Smooth muscle cell (in vitro differentiated cells): Measurements from ENCODE around the gene CLEC16A. TPM values are rescaled to one million over a fixed set of nuclear protein-coding genes. Genes with fewer than 3 reads are reported as not detected.
"Not testable (repeated sequence)": the region's sequence is repeated elsewhere in the genome, so short reads cannot be mapped to it uniquely, and the experiment has no call there.

Experiments
- DNase-seq: peaks from one replicate; lab custom pipeline; 2025; ENCODE audit not compliant: unreplicated experiment; lab: John Stamatoyannopoulos, UW
- H2AFZ ChIP-seq: fragments of 200-600 bp; sonication (generic); 2 replicates; pipeline ENCODE4 v1.6.0; 2016; ENCODE audit warnings: antibody characterized with exemption, low read depth, mild to moderate bottlenecking
- H3F3A ChIP-seq: fragments of 200-600 bp; sonication (generic); 2 replicates; pipeline ENCODE4 v1.6.0; 2017; ENCODE audit warnings: antibody characterized with exemption, low read depth
- H3K27ac ChIP-seq: fragments of 200-600 bp; sonication (generic); 2 replicates; pipeline ENCODE4 v1.5.1; 2016; ENCODE audit warnings: low read depth, mild to moderate bottlenecking
- H3K27me3 ChIP-seq: fragments of 200-600 bp; sonication (generic); 2 replicates; pipeline ENCODE4 v1.6.1; 2016; ENCODE audit warnings: low read depth, mild to moderate bottlenecking
- H3K36me3 ChIP-seq: fragments of 200-600 bp; sonication (generic); 2 replicates; pipeline ENCODE4 v1.5.1; 2016; ENCODE audit warnings: low read depth
- H3K4me1 ChIP-seq: fragments of 200-600 bp; sonication (generic); 2 replicates; pipeline ENCODE4 v1.5.1; 2016; ENCODE audit warnings: low read depth
- H3K4me2 ChIP-seq: fragments of 200-600 bp; sonication (generic); 2 replicates; pipeline ENCODE4 v1.6.0; 2016; ENCODE audit warnings: mild to moderate bottlenecking
- H3K4me3 ChIP-seq: fragments of 200-600 bp; sonication (generic); 2 replicates; pipeline ENCODE4 v1.5.1; 2016; ENCODE audit warnings: mild to moderate bottlenecking
- H3K79me2 ChIP-seq: fragments of 200-600 bp; sonication (generic); 2 replicates; pipeline ENCODE4 v1.6.0; 2016; ENCODE audit warnings: low read depth, mild to moderate bottlenecking
- H3K9ac ChIP-seq: fragments of 200-600 bp; sonication (generic); 2 replicates; pipeline ENCODE4 v1.6.0; 2016; ENCODE audit warnings: low read depth
- H3K9me3 ChIP-seq: fragments of 200-600 bp; sonication (generic); replicated peaks from 2 replicates; pipeline ENCODE4 v1.5.1; 2016; ENCODE audit warnings: low read depth
- H4K20me1 ChIP-seq: fragments of 200-600 bp; sonication (generic); 2 replicates; pipeline ENCODE4 v1.6.0; 2016; ENCODE audit warnings: low read depth
- WGBS: methylation state at CpG from one replicate; pipeline ENCODE4 v1.1.7; 2016; ENCODE audit warnings: low lambda C conversion rate; 5-methylcytosine and 5-hydroxymethylcytosine counted together
- polyA plus RNA-seq: library from polyadenylated mRNA; unstranded; fragments of >200 nt; fragmentation: Nextera tagmentation; extraction: Ambion mirVana; gene quantifications from 2 replicates; pipeline ENCODE4 v1.2.1, GENCODE V29; 2016
- total RNA-seq: library from RNA; depleted of rRNA; stranded (reverse); fragments of >200 nt; gene quantifications from 2 replicates; pipeline ENCODE4 v1.2.3, GENCODE V29; 2014
- TF ChIP-seq, protein P1 (sequence below): fragments of 200-600 bp; sonication (generic); IDR thresholded peaks from 2 replicates; pipeline ENCODE4 v1.5.1; 2017; ENCODE audit warnings: borderline replicate concordance, mild to moderate bottlenecking, antibody characterized with exemption; ENCODE audit not compliant: insufficient read depth, poor library complexity, severe bottlenecking

The CLEC16A gene
- total and polyA plus RNA-seq, 2 experiments from 2014 or later, result 12.6 to 16.2 TPM

DNA sequence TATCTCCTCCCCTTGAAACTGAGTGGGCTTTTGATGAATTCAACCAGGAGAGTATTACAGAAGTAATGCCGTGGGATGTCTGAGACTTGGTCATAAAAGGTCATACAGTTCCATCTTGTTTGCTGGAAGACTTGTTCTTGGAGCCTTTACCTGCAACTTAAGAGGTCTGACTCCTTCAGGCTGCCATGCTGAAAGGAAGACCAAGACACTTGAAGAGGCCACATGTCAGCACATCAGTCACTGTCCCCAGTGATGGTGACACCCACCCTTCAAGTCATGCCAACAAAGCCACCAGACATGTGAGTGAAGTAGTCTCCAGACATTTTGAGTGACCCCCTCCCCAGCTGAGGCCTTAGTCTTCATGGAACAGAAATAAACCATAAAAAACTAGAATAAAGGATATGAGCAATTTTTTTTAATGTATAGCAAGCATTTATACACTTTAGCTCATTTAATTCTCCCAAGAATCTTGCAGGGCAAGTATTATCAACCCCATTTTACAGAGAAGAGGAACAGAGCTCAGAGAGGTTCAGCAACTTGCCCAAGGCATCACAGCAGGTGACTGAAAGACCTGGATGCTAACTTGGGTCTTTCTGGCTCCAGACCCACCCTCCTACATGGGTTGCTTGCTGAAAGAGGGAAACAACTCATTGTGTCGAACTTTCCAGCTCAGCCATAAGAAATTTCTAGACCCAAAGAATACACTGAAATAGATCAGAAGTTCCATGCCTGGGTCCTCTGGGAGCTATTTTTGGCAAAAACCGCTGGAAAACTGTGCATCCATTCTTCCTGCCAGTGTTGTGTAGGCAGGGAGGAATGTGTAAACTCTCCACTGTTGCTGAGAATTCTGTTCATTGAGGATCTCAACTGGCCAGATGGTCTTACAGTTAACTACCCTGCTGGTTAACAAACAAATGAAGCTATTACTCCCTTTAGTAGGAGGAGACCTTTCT lies 273.6 kb downstream of the CLEC16A start:
- no peak overlapping the region for H3K27ac ChIP-seq
- no peak for DNase-seq
- H3K9ac ChIP-seq, result no peak overlapping the region
- no peaks in the 10 kb centered on the region for H4K20me1 ChIP-seq
- no peaks in the 10 kb centered on the region for H3F3A ChIP-seq
- H3K4me2 ChIP-seq, result no peak overlapping the region
- H3K79me2 ChIP-seq, result no peaks in the 10 kb centered on the region
- no peak overlapping the region for H2AFZ ChIP-seq
- WGBS, result 88% methylated on average over 3 of the region's 3 CpGs
- H3K4me3 ChIP-seq, result no peak overlapping the region
- peaks cover 3% of the 10 kb centered on the region for H3K9me3 ChIP-seq
- H3K36me3 ChIP-seq, result no peaks in the 10 kb centered on the region
- no peaks in the 10 kb centered on the region for H3K27me3 ChIP-seq
- TF ChIP-seq, protein P1, sequence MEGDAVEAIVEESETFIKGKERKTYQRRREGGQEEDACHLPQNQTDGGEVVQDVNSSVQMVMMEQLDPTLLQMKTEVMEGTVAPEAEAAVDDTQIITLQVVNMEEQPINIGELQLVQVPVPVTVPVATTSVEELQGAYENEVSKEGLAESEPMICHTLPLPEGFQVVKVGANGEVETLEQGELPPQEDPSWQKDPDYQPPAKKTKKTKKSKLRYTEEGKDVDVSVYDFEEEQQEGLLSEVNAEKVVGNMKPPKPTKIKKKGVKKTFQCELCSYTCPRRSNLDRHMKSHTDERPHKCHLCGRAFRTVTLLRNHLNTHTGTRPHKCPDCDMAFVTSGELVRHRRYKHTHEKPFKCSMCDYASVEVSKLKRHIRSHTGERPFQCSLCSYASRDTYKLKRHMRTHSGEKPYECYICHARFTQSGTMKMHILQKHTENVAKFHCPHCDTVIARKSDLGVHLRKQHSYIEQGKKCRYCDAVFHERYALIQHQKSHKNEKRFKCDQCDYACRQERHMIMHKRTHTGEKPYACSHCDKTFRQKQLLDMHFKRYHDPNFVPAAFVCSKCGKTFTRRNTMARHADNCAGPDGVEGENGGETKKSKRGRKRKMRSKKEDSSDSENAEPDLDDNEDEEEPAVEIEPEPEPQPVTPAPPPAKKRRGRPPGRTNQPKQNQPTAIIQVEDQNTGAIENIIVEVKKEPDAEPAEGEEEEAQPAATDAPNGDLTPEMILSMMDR, result no peak
- no peaks in the 10 kb centered on the region for H3K4me1 ChIP-seq

- WGBS, result 90% methylated on average over 1 of the region's 1 CpG
- H3K4me3 ChIP-seq, result no peak overlapping the region
- no peak overlapping the region for H2AFZ ChIP-seq
- no peak for DNase-seq
- no peaks in the 10 kb centered on the region for H3K4me1 ChIP-seq
- H3K36me3 ChIP-seq, result no peaks in the 10 kb centered on the region
- no peaks in the 10 kb centered on the region for H3F3A ChIP-seq
- no peak overlapping the region for H3K9ac ChIP-seq
- no peaks in the 10 kb centered on the region for H3K27me3 ChIP-seq
- no peak overlapping the region for H3K4me2 ChIP-seq
- peaks cover 3% of the 10 kb centered on the region for H3K9me3 ChIP-seq
- TF ChIP-seq, protein P1, result peak; percentile 53
- H3K79me2 ChIP-seq, result no peaks in the 10 kb centered on the region
- H3K27ac ChIP-seq, result no peak overlapping the region
- no peaks in the 10 kb centered on the region for H4K20me1 ChIP-seq
These were observed 274.2 kb downstream of the CLEC16A start for GRCh38 chr16:11218604-11218962.

- no peaks in the 10 kb centered on the region for H3K79me2 ChIP-seq
- DNase-seq, result no peak
- no peak overlapping the region for H3K4me3 ChIP-seq
- H3K27ac ChIP-seq, result no peak overlapping the region
- TF ChIP-seq, protein P1, result no peak
- 84% methylated on average over 4 of the region's 4 CpGs for WGBS
- no peak overlapping the region for H2AFZ ChIP-seq
- no peak overlapping the region for H3K4me2 ChIP-seq
- H3K4me1 ChIP-seq, result no peaks in the 10 kb centered on the region
- H3K27me3 ChIP-seq, result no peaks in the 10 kb centered on the region
- H3K9ac ChIP-seq, result no peak overlapping the region
- H4K20me1 ChIP-seq, result no peaks in the 10 kb centered on the region
- H3K9me3 ChIP-seq, result peaks cover 3% of the 10 kb centered on the region
- no peaks in the 10 kb centered on the region for H3K36me3 ChIP-seq
- H3F3A ChIP-seq, result no peaks in the 10 kb centered on the region
These were observed 274.8 kb downstream of the CLEC16A start for GRCh38 chr16:11219178-11219577.

DNA sequence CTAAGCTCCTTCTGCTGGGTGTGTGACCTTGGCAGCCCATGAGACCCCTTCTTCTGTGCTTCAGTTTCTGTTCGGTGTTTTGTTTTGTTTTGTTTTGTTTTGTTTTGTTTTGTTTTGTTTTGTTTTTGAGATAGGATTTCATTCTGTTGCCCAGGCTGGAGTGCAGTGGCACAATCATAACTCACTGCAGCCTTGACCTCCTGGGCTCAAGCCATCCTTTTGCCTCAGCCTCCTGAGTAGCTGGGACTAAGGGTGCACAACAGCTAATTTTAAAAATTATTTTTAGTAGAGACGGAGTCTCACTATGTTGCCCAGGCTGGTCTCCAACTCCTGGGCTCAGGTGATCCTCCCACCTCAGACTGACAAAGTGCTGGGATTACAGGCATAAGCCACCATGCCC lies 276.1 kb downstream of the CLEC16A start:
- H3K79me2 ChIP-seq, H3K27ac ChIP-seq, H2AFZ ChIP-seq, H3K36me3 ChIP-seq, H3K4me1 ChIP-seq, H4K20me1 ChIP-seq, H3F3A ChIP-seq, H3K4me2 ChIP-seq, H3K27me3 ChIP-seq, DNase-seq, H3K9me3 ChIP-seq, H3K9ac ChIP-seq, H3K4me3 ChIP-seq: not testable (repeated sequence)
- WGBS, result 92% methylated on average over 2 of the region's 2 CpGs
